ENCODE results near the gene EN2. TPM values are rescaled to one million over a fixed set of nuclear protein-coding genes. Genes with fewer than 3 reads are reported as not detected.

The EN2 gene
- total and polyA plus RNA-seq, 2 experiments from 2014 or later, result 0.24 TPM; not detected in 1

DNA sequence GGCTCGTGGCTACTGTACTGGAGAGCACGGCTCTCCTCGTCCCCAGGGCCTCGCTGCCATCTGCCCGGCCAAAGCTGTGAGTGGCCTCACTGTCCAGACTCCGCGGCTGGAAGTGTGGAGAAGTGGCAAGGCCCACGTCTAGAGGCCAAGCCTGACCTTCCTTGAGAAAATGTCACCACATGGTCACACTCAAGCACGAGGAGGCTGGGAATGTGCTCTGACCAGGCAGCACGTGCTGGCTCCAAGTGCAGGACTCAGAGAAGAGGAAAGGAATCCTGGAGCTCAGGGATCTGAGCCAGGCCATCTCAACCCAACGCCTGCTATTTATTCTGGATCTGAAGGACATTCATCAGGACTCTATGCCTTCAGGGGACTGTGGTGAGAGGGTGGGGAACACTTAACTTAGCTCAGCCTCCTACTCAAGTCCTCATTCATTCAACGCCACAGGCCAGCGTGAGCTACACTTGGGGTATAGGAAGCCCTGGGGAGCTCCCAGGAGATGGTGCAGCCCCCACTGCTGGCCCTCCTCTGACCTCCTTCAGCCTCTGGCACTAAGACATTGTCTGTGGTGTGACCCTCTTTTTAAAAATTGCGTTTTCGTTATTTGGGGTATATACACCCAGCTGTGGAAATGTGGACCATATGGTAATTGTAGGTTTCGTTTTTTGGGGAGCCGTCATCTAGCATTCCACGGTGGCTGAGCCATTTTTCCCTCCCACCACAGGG, 29.0 kb downstream of the EN2 start:
- H3K36me3 ChIP-seq (replicated peaks; ENCODE audit: insufficient read depth, low read depth), result no peaks in the 10 kb centered on the region
- WGBS (ENCODE audit: low lambda C conversion rate, missing lambda C conversion rate), result 87% methylated on average over 18 of the region's 18 CpGs
- H3K4me2 ChIP-seq, result no peak overlapping the region
- H3K27me3 ChIP-seq, result peaks cover 65% of the 10 kb centered on the region
- H3K4me1 ChIP-seq (ENCODE audit: insufficient read depth), result peaks cover 6% of the 10 kb centered on the region
- no peaks in the 10 kb centered on the region for H3K79me2 ChIP-seq
- no peaks in the 10 kb centered on the region for H4K20me1 ChIP-seq (ENCODE audit: insufficient read depth, poor library complexity, severe bottlenecking)
- H3K4me3 ChIP-seq, result no peak overlapping the region
- no peak overlapping the region for H2AFZ ChIP-seq
- DNase-seq (ENCODE audit: low spot score), result no peak
- H3K9me3 ChIP-seq (ENCODE audit: low read depth), result no peaks in the 10 kb centered on the region
- no peaks in the 10 kb centered on the region for H3K9me2 ChIP-seq (replicated peaks; ENCODE audit: insufficient read depth)
- no peak overlapping the region for H3K27ac ChIP-seq
- TF ChIP-seq EZH2phosphoT487 (IDR thresholded peaks at IDR 0.05; ENCODE audit: low read depth, severe bottlenecking, unreplicated experiment) (no peak), EZH2 (IDR thresholded peaks at IDR 0.05; ENCODE audit: borderline replicate concordance) (no peak)
- TF ChIP-seq, protein P1, sequence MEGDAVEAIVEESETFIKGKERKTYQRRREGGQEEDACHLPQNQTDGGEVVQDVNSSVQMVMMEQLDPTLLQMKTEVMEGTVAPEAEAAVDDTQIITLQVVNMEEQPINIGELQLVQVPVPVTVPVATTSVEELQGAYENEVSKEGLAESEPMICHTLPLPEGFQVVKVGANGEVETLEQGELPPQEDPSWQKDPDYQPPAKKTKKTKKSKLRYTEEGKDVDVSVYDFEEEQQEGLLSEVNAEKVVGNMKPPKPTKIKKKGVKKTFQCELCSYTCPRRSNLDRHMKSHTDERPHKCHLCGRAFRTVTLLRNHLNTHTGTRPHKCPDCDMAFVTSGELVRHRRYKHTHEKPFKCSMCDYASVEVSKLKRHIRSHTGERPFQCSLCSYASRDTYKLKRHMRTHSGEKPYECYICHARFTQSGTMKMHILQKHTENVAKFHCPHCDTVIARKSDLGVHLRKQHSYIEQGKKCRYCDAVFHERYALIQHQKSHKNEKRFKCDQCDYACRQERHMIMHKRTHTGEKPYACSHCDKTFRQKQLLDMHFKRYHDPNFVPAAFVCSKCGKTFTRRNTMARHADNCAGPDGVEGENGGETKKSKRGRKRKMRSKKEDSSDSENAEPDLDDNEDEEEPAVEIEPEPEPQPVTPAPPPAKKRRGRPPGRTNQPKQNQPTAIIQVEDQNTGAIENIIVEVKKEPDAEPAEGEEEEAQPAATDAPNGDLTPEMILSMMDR (IDR thresholded peaks at IDR 0.05; ENCODE audit: poor library complexity), result no peak

DNA sequence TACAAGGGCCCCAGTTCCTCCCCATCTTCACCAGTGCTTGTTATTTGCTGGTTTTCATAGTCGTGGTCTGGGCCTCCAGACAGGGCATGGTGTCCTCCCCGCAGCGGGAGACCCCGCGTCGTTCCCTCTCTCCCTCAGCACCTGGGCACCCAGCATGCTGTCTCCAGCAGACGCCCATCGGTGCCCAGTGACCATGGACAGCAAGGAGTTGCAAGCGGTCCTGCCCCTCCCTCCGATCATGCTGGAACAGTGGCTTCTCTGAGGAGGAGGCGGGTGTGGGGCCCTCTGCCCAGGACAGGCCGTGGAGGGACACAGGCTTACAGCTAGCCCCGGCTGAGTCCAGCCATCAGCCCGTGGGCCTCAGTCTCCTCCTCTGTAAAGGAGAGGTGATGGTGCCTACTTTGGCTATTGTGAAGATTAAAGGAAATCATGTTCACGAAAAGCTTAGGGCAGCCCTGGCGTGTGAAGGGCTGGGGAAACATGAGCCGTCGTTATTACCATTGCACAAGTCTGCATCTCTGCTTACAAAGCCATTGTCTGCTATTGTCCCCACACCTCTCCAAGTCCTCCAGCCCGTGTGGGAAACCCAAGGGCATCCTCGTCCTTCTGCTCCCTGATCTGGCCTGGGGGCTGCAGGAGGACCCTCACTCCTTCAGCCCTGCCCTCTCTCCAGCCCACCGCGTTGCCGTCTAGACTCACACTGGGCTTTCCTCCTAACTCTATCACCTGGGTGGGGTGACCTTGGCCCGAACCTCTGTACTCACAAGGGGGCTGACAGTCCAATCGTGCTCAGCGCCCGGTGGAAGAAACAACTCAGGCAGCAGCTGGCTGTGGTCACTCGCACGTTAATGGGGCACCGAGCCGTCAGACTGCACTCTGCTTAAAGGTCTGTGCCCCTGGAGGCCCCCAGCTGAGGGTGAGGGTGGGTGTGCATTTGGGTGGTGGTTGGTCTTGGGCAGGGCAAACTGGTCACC, 29.9 kb downstream of the EN2 start:
- H3K79me2 ChIP-seq, result no peaks in the 10 kb centered on the region
- DNase-seq (ENCODE audit: low spot score), result no peak
- H3K27ac ChIP-seq, result no peak overlapping the region
- no peak overlapping the region for H3K4me2 ChIP-seq
- H3K9me3 ChIP-seq (ENCODE audit: low read depth), result no peaks in the 10 kb centered on the region
- H3K9me2 ChIP-seq (replicated peaks; ENCODE audit: insufficient read depth), result no peaks in the 10 kb centered on the region
- TF ChIP-seq, protein P1 (IDR thresholded peaks at IDR 0.05; ENCODE audit: poor library complexity), result no peak
- TF ChIP-seq EZH2 (IDR thresholded peaks at IDR 0.05; ENCODE audit: borderline replicate concordance) (no peak), EZH2phosphoT487 (IDR thresholded peaks at IDR 0.05; ENCODE audit: low read depth, severe bottlenecking, unreplicated experiment) (no peak)
- H3K27me3 ChIP-seq, result peaks cover 65% of the 10 kb centered on the region
- H2AFZ ChIP-seq, result no peak overlapping the region
- H3K36me3 ChIP-seq (replicated peaks; ENCODE audit: insufficient read depth, low read depth), result no peaks in the 10 kb centered on the region
- no peak overlapping the region for H3K4me3 ChIP-seq
- H3K4me1 ChIP-seq (ENCODE audit: insufficient read depth), result peaks cover 6% of the 10 kb centered on the region
- WGBS (ENCODE audit: low lambda C conversion rate, missing lambda C conversion rate), result 86% methylated on average over 28 of the region's 31 CpGs
- no peaks in the 10 kb centered on the region for H4K20me1 ChIP-seq (ENCODE audit: insufficient read depth, poor library complexity, severe bottlenecking)

DNA sequence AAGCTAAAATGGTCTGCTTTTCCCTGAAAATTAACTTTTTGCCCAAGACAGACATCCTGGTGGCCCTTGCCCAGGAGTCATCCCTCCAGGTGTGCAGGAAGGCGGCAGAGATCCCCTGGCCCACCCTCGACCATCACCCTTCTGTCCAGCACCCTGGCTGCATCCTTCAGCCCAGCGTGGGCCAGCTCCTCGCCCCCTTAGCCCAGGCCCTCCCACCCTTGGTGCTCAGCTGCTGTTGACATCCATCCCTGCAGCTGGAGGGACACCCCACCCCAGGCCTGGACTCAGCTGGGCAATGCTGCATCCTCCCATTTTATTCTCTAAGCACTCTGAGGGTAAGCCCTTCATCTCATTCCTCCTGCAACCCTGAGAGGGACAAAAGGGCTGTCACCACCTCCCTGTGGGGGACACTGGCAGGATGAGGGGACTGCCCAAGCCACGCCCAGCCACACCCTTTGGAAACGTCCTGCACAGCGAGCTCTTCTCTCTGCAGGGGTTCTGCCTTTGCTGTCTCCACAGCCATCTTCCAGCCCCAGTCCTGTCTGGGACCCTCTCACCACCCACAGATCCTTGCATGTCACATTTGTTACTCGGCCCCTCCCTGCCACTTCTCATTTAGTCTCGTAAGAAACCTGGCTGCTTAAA, 30.7 kb downstream of the EN2 start:
- WGBS (ENCODE audit: low lambda C conversion rate, missing lambda C conversion rate), result 64% methylated on average over 9 of the region's 9 CpGs
- H4K20me1 ChIP-seq (ENCODE audit: insufficient read depth, poor library complexity, severe bottlenecking), result no peaks in the 10 kb centered on the region
- no peak overlapping the region for H3K4me2 ChIP-seq
- H3K27me3 ChIP-seq, result peaks cover 65% of the 10 kb centered on the region
- no peak for TF ChIP-seq EZH2 (IDR thresholded peaks at IDR 0.05; ENCODE audit: borderline replicate concordance)
- TF ChIP-seq, protein P1 (IDR thresholded peaks at IDR 0.05; ENCODE audit: poor library complexity), result no peak
- TF ChIP-seq EZH2phosphoT487 (IDR thresholded peaks at IDR 0.05; ENCODE audit: low read depth, severe bottlenecking, unreplicated experiment), result no peak
- H3K4me1 ChIP-seq (ENCODE audit: insufficient read depth), result peaks cover 6% of the 10 kb centered on the region
- DNase-seq (ENCODE audit: low spot score), result no peak
- H3K36me3 ChIP-seq (replicated peaks; ENCODE audit: insufficient read depth, low read depth), result no peaks in the 10 kb centered on the region
- no peak overlapping the region for H2AFZ ChIP-seq
- no peaks in the 10 kb centered on the region for H3K9me3 ChIP-seq (ENCODE audit: low read depth)
- no peaks in the 10 kb centered on the region for H3K9me2 ChIP-seq (replicated peaks; ENCODE audit: insufficient read depth)
- no peak overlapping the region for H3K27ac ChIP-seq
- no peaks in the 10 kb centered on the region for H3K79me2 ChIP-seq
- H3K4me3 ChIP-seq, result no peak overlapping the region

All from hepatocyte (in vitro differentiated cells).